Left renal pelvis (tissue), 4 donors: ENCODE results near the gene NLK. TPM values are rescaled to one million over a fixed set of nuclear protein-coding genes. Genes with fewer than 3 reads are reported as not detected.
A peak's percentile ranks its signal among the peaks of the same experiment; 100 is the strongest.

ENCODE experiments used
- DNase-seq, 4 donors: peaks; one replicate each; pipeline ENCODE4 v3.0.0-alpha.2; 2013; ENCODE audit warnings: low read depth in 4 of 4, low spot score in 3 of 4
- polyA plus RNA-seq, 4 donors: library from polyadenylated mRNA; unstranded; fragments of 120-200 nt; gene quantifications; one replicate each; pipeline ENCODE4 v1.2.1, GENCODE V29; 2013; ENCODE audit not compliant: insufficient read length in 4 of 4

The NLK gene
- polyA plus RNA-seq, 4 donors = 18.7 to 53.7 (median 50.8) TPM

DNA sequence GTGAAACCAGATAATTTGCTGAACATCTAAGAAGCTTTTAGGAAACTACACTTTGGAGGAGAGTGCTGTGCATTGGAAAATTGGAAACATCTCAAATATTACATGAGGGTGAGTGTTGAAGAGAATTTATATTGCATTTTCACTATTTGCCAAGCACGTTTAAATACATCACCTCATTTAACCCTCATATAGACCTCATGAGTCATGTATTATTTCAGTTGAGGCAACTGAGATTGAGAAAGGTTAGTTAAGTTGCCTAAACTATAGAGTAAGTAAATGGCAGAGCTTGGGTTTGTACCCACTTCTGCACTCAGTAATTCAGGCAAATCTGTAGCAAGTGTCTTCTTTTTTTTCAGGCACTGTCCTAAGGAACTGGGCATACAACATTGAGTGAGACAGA, 3.7 kb upstream of the NLK start:
- DNase-seq = no peak

DNA sequence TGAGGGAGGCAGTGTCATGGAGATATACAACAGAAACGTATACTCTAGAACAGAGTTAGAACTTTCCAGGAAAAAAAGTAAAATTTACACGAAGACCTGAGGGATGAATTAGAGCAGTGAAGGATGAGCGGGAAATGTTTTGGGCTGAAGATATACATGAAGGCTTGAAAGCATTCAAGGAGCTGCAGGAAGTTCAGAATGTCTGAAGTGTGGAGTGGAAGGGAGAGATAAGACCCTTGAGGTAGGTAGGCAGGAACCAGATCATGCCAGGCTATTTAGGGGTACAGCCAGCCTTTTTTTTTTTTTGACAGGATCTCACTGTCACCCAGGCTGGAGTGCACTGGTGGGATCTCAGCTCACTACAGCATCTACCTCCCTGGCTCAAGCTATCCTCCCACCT, 3.2 kb upstream of the NLK start:
- no peak for DNase-seq

DNA sequence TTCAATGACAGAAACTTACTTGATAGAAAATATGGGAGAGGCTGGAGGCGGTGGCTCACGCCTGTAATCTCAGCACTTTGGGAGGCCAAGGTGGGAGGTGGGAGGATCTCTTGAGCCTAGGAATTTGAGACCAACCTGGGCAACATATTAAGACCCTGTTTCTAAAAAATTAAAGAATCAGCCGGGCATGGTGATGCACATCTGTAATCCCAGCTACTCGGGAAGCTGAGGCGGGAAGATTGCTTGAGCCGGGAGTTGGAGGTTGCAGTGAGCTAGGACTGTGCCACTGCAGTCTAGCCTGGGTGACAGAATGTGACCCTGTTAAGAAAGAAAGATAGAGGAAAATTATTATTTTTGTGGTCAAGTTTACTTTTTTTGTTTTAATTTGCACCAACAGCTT, 2.1 kb upstream of the NLK start:
- DNase-seq = no peak

DNA sequence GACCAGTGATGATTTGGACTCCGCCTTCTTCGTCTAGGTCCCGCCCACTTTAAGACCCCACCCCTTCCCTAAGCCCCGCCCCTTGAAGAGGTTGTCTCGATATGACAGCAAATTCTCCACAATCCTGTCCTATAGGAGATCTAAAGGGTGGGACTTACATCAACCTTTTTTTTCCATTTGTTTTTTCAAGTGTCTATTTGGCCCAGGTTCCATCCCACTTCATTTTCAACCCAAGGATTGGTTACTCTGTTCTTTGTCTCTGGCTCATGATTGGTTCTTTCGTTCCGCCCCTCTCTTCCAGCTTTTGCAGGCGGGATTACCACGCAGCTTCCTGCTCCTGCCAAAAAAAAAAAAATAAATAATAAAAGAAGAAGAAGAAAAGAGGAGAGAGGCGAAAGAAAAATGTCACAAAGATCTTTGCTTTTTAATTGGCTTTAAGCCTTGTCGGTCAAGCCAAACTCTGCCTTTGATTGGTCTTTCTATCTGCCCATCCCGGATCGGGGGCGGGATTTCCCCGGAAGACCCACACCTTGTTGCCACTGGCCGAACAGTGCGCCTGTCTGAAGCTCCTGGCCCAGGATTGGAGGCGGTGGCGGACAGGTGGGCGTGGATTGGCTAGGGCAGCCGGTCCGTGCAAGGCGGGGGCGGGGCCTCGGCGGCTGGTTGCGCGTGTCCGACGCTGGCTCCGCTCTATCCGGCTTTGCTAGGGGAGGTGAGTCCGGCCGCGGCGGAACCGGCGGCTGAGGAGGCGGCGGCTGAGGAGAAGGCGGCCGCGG, 1.2 kb upstream of the NLK start:
- peak; percentile 99 to 100 (median 100) for DNase-seq

DNA sequence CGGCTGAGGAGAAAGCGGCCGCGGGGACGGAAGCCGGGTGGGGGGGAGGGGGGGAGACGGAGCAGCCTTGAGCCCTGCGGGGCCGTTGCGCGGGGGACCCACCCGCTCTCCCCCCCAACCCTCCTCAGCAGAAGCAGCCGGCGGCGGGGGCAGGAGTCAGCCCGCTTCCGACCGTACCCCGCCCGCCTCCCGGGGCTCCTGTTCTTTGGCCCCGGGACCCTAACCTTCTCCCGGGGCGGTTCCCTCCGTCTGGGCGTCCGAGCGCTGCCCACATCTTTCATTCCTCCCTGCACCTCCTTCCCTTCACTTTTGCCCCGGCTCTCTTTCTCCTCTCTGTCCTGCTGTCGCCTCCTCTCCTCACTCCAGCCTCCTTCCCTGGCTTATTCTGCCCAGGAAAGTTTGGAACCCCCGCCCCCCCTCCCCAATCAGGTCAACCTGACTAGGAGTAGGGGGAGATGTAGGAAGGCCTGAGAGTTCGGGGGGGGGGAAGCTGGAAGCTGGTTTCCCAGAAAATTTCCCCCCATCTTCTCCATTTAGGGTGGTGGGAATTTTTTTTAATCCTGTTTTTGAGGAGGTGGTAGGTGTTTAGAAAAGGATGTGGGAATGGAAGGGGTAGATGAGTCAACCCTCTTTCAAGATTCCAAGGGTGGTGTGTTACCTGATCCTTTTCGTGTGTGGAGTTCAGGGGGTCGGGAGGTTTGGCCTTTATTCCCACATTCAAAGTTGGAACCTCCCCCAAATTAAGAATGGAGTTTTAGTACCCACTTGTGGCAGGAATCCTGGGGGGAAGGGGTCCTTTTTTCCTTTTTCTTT, 427 bp upstream of the NLK start:
- DNase-seq = no peak

DNA sequence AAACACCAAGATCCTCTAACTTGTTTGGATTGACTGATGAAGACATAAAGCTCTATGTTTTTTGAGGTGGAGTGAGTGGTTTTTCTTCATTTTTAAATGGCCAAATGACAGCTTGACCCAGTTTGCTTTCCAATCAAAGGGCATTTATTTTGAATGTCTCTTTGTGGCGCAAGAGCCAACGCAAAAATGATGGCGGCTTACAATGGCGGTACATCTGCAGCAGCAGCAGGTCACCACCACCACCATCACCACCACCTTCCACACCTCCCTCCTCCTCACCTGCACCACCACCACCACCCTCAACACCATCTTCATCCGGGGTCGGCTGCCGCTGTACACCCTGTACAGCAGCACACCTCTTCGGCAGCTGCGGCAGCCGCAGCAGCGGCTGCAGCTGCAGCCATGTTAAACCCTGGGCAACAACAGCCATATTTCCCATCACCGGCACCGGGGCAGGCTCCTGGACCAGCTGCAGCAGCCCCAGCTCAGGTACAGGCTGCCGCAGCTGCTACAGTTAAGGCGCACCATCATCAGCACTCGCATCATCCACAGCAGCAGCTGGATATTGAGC, 329 bp downstream of the NLK start:
- no peak for DNase-seq

DNA sequence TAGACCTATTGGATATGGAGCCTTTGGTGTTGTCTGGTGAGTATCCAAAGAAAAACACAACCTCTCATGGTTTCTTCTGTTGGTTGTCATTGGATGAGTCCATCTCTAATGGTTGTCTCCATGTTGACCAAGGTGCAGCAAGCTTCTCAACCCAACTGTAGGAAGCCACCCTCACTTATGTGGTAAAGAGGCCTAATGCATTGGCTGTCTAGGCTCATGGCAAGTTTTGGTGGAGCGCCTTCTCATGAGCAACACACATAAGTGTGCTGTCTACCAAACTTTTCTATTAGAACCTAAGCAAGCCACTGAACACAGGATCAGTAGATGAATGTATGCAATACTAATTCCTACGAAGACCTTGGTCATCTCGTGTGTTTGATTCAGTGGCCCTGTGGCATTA, 819 bp downstream of the NLK start:
- DNase-seq = no peak

DNA sequence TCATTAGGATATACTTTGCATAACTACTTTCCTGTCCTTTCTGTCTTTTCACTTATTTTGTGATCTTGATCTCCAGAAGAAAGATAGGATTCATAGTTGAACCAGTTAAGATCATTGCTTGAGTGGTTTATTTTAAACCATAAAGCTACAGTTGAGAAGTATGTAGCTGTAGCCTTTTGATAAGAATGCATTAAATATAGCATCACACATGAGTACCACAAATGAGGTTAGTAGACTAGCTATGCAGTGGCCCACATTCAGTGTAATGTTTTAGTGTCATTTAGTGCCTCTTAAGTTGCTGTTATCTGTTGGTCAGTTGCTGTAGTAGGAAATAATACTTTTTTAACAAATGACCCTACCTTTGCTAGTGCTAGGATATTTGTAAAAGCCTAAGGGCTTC, 1.3 kb downstream of the NLK start:
- DNase-seq = no peak

DNA sequence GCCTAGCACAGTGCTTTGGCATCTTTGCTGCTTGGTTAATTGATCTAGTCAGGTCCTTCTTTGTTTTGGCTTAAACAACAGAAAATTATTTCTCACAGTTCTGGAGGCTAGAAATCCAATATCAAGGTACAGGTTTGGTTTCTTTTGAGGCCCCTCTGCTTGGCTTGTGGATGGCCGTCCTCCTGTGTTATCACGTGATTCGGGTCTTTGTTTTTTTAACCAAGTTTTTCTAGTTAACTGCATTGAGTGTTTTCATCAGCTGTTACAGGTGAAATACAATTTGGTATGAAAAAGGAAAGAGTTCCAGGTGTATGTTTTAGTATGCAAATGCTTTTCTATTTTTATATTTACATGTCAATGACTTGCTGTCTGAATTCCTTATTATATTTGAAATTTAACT, 2.8 kb downstream of the NLK start:
- no peak for DNase-seq

DNA sequence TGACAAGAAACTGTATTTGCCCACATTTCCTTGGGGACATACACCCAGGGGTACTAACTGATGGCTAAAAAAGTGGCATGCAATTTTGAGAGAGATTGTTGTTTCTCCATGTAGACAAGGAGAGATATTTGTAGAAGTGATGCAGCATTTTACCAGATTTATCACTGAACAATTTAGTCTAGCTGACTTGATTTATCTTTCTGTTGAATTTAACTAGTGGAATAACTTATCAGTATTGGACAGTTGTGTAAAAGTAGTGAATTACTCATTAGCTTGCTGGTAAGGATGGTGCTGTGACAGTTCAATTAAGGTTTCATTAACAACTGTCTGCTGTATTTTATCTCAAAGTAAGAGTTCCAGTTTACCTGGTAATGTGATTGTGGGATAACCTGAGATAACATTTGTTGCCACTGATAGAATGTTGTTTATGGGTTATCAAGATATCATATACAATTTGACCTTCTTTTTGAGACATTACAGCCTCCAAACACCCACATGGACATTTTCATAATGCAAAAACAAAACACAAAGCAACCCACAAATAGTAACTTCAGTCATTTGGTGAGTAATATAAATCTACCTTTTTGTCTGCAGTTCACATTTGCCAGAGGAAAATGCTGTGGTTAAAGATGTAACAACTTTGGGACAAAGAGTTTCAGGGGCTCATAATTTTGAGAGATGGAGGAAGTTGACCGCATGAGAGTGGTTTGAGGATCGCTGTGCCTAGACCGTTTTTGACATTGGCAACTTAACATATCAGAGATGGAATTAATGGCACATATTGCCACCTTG, 3.8 kb downstream of the NLK start:
- no peak for DNase-seq

DNA sequence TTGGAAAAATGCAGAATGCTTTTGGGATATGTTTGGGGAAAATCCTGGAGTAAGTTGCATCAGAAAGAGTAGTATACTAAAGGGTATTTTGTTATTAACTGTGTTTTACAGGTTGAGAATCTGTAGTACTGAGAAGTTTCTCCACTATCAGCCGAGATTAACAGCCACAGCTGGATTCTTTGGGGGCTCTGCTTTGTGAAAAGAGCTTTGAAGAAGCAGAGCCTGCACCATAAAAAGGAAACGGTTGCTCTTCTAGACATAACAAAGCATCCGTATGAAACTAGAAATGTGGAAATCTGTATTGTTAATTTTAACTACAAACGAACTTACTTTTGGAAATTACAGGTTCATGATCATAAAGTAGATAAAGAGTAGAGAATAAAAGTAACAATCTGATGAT, 5.3 kb downstream of the NLK start:
- DNase-seq = no peak

DNA sequence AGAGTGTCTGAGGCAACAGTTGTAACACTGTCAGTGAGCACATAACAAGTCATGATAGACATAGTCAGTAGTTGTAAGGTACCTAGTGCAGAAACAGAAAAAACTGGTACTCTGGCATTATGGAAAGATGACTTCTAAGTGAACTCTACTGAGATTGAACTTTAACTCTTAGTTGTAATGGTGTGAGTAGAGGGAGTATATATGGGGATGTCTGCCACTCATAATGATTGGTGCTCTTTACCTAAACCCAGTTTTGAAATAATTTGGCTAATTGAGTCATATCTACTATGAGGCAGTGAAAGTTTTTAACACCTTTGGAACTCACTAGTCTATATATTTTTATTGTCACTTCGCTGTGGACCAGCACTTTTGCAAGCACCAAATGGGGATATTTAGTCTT, 6.6 kb downstream of the NLK start:
- no peak for DNase-seq

DNA sequence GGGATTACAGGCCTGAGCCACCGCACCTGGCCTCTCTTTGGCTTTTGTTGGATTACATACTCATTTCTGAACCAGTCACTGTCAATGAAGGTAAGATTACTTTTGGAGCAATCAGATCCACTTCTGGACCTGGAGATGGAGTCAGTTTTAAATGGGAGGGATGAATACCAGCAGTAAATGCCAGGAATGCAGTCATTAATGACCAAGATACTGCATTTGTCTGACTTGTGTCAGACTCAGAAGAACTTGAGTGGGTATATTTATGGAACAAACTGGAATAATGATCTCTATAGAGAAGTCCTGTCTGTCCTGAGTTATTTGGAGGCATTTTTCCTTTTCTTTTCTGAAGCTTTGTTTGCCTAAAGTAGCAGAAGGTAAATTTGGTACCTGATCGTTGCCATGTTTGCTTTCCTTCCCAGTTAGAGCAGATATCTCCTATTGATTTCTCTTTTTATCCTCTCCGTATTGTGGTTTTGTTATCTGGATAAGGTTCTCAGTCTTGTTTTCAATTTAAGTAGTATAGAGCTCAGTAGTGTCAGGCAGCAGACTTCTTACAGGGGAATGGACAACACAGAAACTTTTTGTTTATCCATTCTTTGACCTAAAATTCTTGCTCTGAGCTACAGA, 10.7 kb downstream of the NLK start:
- DNase-seq = no peak

DNA sequence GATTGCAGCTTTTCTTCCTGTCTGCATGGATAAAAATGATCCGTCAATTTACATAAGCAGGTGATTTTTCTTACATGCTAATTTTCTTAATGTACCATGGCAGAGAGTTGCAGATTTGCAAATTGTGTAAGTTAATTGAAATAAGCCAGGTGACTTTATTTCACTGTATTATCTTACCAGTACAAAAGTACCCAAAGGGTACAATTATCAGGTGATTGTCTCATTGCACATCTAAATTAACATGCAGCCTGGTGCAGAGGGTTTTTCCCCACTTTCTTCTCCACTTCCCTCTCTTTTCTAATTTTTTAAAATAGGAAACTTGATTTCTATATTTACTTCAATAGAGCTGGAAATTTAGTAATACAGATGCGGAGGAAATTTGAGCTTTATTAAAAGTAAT, 11.2 kb downstream of the NLK start:
- no peak for DNase-seq

DNA sequence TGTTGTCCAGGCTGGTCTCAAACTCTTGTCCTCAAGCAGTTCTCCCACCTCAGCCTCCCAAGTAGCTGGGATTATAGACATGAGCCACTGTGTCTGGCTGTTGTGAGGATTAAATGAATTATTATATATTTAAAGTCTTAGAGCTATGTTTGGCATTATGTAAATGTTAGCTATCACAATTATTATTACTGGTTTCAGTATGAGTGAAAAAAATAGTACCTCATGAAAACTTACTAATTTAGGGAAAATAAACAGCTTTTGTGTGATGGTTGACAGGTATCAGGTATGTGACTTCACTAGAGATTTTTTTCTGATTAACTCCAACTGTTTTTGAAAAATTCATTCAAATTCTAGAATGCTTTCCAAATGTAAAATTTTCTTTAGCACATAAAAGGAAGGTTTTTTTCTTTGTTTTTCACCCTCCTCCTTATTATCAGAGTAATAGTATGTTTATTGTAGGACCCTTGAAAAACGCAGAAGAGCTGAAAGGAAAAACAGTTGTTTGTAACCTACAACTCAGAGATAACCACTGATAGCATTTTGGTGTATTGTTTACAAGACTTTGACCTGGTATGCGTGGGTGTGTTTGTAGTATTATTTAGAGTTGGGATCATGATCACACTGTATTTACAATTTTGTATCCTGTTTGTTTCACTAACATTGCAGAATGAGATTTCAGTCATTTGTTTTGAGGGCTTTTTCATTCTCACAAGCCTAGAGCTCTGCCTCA, 13.2 kb downstream of the NLK start:
- no peak for DNase-seq

DNA sequence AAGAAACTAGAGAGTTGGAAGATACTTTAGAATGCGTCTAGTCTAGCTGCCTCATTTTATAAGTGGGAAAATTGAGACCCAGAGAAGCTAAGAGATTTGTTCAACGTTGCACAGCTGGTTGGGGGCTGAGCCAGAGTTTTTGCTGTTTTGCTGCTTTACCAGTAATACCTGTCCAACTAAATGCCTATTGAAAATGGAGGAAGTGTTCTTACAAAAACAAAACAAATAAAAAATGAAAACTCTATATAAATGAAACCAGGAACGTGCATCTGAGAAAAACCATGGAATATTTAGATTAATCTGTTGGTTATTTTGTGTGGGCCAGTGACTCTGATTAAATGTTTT, 13.8 kb downstream of the NLK start:
- no peak for DNase-seq

DNA sequence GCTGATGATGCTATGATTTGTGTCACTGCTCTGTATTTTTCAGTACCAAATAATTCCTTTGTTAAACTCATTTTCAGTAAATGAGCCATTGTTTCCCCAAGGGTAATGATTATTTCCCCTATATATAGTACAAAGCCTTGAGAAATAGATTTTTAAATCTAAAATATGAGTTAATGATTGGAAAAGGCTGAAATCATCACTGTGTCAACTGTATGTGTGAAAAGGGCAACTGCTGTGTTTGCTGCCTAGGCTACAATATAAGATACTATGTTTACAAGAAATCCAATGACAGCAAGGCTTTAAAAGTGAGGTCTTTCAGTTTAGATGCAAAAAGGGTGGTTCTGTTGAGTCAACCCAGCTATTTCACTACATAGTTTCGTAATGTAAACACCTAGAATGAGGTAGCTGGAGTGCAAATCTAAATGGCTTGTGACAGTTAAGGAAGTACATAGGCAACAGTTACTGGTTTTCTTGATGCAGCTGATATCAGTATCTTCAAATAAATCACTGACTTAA, 15.3 kb downstream of the NLK start:
- DNase-seq = no peak

DNA sequence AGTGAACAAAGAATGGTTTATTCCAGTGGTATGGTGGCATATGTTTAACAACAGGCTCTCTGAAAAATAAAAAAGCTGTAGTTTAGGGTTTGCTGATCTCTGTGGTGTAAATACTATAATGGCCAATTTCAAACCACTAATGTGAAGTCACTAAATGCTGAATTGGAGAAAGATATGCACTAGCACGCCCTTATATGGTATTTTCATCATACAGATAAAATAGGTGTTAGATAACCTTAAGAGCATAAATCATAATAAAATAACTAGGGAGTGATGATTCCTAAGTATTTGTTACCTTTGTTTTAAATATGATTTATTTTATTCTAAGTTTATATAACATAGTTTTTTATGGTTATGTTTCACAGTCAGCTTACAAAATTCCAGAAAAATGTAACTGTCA, 17.2 kb downstream of the NLK start:
- no peak for DNase-seq

DNA sequence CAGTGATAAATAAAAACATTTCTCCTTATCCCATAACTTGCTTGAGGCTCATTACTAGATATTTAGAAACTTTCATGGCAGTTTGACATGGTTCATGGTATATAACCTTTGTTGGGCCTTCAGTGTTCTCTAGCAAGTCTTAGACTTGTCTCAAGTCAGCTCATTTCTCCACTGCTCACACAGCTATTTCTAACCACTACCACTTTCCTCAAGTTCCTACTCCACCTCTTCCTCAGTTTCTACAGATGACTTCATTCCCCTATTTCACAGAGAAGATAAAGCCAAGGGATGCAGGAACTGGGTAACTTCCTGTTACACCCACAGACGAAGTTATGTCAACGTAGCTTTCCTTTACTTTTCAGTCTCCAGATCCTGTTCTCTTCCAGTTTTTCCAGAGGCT, 23.2 kb downstream of the NLK start:
- DNase-seq = no peak

DNA sequence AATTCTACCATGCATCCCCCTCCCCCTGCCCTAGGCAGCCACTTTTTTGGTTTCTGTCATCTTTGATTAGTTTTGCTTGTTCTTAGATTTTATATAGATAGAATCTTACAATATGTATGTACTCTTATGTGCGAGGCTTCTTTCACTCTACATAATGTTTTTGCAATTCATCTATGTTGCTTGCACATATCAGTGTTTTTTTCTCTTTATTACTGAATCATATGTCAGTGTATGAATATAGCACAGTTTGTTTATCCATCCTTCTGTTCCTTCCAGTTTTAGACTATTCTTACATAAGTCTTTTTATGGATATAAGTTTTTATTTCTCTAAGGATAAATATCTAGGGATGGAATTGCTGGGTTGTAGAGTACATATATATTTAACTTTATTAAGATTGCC, 26.6 kb downstream of the NLK start:
- no peak for DNase-seq
